Left ventricle myocardium inferior (tissue), 1 donor: ENCODE measurements around the gene HSBP1L1. TPM values are rescaled to one million over a fixed set of nuclear protein-coding genes. Genes with fewer than 3 reads are reported as not detected.

Experiments used
- DNase-seq: peaks from one replicate; pipeline ENCODE4 v3.0.0-alpha.2; 2020
- H3K27ac ChIP-seq: fragments of 200-600 bp; replicated peaks from 2 replicates; pipeline ENCODE4 v1.8.0; 2021
- H3K27me3 ChIP-seq: fragments of 200-600 bp; 2 replicates; pipeline ENCODE4 v1.8.0; 2021; ENCODE audit warnings: low read depth
- H3K36me3 ChIP-seq: fragments of 200-600 bp; 2 replicates; pipeline ENCODE4 v1.8.0; 2021
- H3K4me1 ChIP-seq: fragments of 200-600 bp; 2 replicates; pipeline ENCODE4 v1.8.0; 2021
- H3K4me3 ChIP-seq: fragments of 200-600 bp; 2 replicates; pipeline ENCODE4 v1.8.0; 2021; ENCODE audit warnings: mild to moderate bottlenecking, moderate library complexity
- H3K9me3 ChIP-seq: fragments of 200-600 bp; replicated peaks from 2 replicates; pipeline ENCODE4 v1.8.0; 2021
- intact Hi-C: fragments of 100-400 bp; cut with micrococcal nuclease; formaldehyde crosslinking; loops from one replicate; pipeline ENCODE4 v1.11.0; 2022
- total RNA-seq: library from RNA; stranded (reverse); fragmentation: NEBNext Ultra II Directional; extraction: Animal tissue kit (Norgen Biotek cat#: 25700); gene quantifications from one replicate; pipeline ENCODE4 v1.2.1, GENCODE V29; 2021
- TF ChIP-seq, protein P1 (sequence below): fragments of 200-600 bp; IDR thresholded peaks from 2 replicates; pipeline ENCODE4 v1.8.0; 2021; ENCODE audit warnings: antibody characterized with exemption, mild to moderate bottlenecking, borderline replicate concordance
- donor health status: DM: no; HTN: yes; CAD: no; lungs with severe emphysema.

The HSBP1L1 gene
- total RNA-seq, 1 donor from 2014 or later, result 12.2 TPM

- Histone ChIP-seq H3K9me3 (peaks cover 50% of the 10 kb centered on the region), H3K4me1 (peaks cover 32% of the 10 kb centered on the region), H3K4me3 (no peak overlapping the region), H3K36me3 (peaks cover 75% of the 10 kb centered on the region), H3K27ac (peak overlapping the region; percentile 83), H3K27me3 (no peaks in the 10 kb centered on the region)
- no peak for DNase-seq
- intact Hi-C loops, result no loop called here
- TF ChIP-seq, protein P1, sequence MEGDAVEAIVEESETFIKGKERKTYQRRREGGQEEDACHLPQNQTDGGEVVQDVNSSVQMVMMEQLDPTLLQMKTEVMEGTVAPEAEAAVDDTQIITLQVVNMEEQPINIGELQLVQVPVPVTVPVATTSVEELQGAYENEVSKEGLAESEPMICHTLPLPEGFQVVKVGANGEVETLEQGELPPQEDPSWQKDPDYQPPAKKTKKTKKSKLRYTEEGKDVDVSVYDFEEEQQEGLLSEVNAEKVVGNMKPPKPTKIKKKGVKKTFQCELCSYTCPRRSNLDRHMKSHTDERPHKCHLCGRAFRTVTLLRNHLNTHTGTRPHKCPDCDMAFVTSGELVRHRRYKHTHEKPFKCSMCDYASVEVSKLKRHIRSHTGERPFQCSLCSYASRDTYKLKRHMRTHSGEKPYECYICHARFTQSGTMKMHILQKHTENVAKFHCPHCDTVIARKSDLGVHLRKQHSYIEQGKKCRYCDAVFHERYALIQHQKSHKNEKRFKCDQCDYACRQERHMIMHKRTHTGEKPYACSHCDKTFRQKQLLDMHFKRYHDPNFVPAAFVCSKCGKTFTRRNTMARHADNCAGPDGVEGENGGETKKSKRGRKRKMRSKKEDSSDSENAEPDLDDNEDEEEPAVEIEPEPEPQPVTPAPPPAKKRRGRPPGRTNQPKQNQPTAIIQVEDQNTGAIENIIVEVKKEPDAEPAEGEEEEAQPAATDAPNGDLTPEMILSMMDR, result peak; percentile 39
These were observed 30.7 kb upstream of the HSBP1L1 start for GRCh38 chr18:79933765-79934164.

DNA sequence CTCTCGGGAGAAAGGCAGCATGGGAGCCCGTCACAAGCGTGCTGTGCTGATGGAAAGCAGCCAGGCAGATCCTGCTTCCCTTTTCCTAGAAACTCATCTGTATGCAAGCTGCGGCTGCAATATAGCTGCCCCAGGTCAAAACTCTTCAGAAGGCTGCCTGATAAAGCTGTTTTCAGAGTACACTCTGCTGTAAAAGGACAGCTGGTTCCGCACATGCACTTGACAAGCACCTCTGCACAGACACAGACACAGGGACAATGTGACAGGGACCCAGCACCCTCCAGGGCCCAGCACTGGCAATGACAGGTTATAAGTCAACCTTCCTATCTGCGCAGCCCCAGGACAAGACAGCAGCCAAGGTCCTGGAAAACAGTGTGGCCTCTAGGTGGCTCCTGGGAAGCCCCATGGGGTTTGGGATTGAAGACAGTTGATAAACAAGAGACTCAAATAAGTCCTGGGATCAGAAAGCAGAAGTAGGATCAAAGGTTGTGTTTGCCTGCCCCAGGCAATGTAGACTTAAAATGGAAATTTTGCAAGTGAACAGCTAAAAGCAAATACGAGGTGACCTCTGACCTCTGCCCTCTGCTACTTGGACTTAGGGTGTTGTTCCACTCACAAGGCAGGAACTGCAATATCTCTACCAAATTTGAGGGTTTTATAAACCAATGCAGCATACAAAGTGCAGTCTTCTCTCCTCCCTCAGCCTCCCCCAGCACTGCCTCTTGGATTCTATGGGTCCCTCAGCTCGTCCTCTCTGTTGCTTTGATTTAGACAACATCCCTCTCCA is 29.9 kb upstream of the HSBP1L1 start:
- TF ChIP-seq, protein P1, result peak; percentile 42
- H3K4me3 ChIP-seq, result no peak overlapping the region
- peaks cover 67% of the 10 kb centered on the region for H3K36me3 ChIP-seq
- H3K9me3 ChIP-seq, result peaks cover 43% of the 10 kb centered on the region
- peaks cover 40% of the 10 kb centered on the region for H3K4me1 ChIP-seq
- H3K27ac ChIP-seq, result peak overlapping the region; percentile 83
- no peaks in the 10 kb centered on the region for H3K27me3 ChIP-seq
- intact Hi-C loops, result no loop called here
- peak; percentile 65 for DNase-seq

DNA sequence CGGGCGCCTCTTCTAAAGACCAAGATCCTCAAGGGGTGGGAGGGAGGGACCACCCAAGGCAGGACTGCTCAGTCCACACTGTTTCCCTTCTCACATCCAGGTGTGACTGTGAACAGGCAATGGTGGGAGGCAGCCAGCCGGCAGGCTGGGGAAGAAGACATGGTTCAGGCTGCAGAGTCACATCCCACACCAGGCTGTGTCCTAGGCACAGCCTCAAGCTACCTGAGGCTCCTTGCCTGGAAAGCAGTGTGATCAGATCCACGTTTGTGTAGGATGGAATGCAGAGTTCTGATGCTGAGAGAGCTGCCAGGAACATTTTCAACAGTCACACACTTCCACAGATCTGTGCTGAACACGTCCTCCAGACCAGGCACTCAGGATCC is 29.4 kb upstream of the HSBP1L1 start:
- Histone ChIP-seq H3K27ac (peak overlapping the region; percentile 83), H3K4me1 (peaks cover 42% of the 10 kb centered on the region), H3K9me3 (peaks cover 37% of the 10 kb centered on the region), H3K4me3 (no peak overlapping the region), H3K27me3 (no peaks in the 10 kb centered on the region), H3K36me3 (peaks cover 65% of the 10 kb centered on the region)
- TF ChIP-seq, protein P1, result no peak
- intact Hi-C loops, result no loop called here
- no peak for DNase-seq

GRCh38 chr18:79935499-79935898 is 28.9 kb upstream of the HSBP1L1 start:
- no peak overlapping the region for H3K4me3 ChIP-seq
- peaks cover 33% of the 10 kb centered on the region for H3K9me3 ChIP-seq
- peaks cover 42% of the 10 kb centered on the region for H3K4me1 ChIP-seq
- TF ChIP-seq, protein P1, result no peak
- no peak overlapping the region for H3K27ac ChIP-seq
- no peak for DNase-seq
- peaks cover 65% of the 10 kb centered on the region for H3K36me3 ChIP-seq
- no peaks in the 10 kb centered on the region for H3K27me3 ChIP-seq
- intact Hi-C loops, result no loop called here

GRCh38 chr18:79935925-79936324 is 28.5 kb upstream of the HSBP1L1 start:
- intact Hi-C loops, result no loop called here
- TF ChIP-seq, protein P1, result no peak
- H3K27me3 ChIP-seq, result no peaks in the 10 kb centered on the region
- peaks cover 28% of the 10 kb centered on the region for H3K9me3 ChIP-seq
- H3K4me3 ChIP-seq, result no peak overlapping the region
- H3K36me3 ChIP-seq, result peaks cover 65% of the 10 kb centered on the region
- no peak for DNase-seq
- no peak overlapping the region for H3K27ac ChIP-seq
- H3K4me1 ChIP-seq, result peaks cover 46% of the 10 kb centered on the region
